HG03196 (cell line): Measurements from ENCODE around the gene ABHD16A.

ENCODE experiments used
- ATAC-seq: cut with Tn5 transposase; IDR thresholded peaks from one replicate; pipeline ENCODE4 v1.9.1; 2021; ENCODE audit not compliant: unreplicated experiment

Gene ABHD16A

GRCh38 chr6:31642798-31643570, 60.1 kb downstream of the ABHD16A start:
- ATAC-seq = no peak

GRCh38 chr6:31641370-31641769, 61.8 kb downstream of the ABHD16A start:
- ATAC-seq = no peak

- ATAC-seq = no peak
Observed at GRCh38 chr6:31640612-31641011, 62.5 kb downstream of the ABHD16A start.

- no peak for ATAC-seq
Observed at GRCh38 chr6:31639449-31639861, 63.7 kb downstream of the ABHD16A start.

GRCh38 chr6:31639043-31639442, 64.1 kb downstream of the ABHD16A start:
- no peak for ATAC-seq
